HepG2 (cell line): ENCODE data around the gene ITIH3. TPM values are rescaled to one million over a fixed set of nuclear protein-coding genes. Genes with fewer than 3 reads are reported as not detected.

Experiments
- AKAP8 ChIP-seq: sonication (generic); formaldehyde crosslinking; IDR thresholded peaks from 2 replicates; pipeline ENCODE4 v1.5.1; 2020; ENCODE audit warnings: mild to moderate bottlenecking, missing genetic modification reagents
- CEBPG ChIP-seq: IDR thresholded peaks from 2 replicates; pipeline ENCODE4 v1.6.1; 2016
- DRAP1 ChIP-seq: IDR thresholded peaks from 2 replicates; pipeline ENCODE4 v1.6.1; 2016; ENCODE audit warnings: missing genetic modification reagents, missing compliant biosample characterization
- FOSL2 ChIP-seq: sonication (generic); formaldehyde crosslinking; IDR thresholded peaks from 2 replicates; pipeline ENCODE4 v1.4.0; 2020; ENCODE audit warnings: missing genetic modification reagents
- NCOA2 ChIP-seq: sonication (generic); formaldehyde crosslinking; IDR thresholded peaks from 2 replicates; pipeline ENCODE4 v1.8.0; 2022; ENCODE audit warnings: inconsistent platforms
- RARG ChIP-seq: sonication (generic); formaldehyde crosslinking; IDR thresholded peaks from 2 replicates; pipeline ENCODE4 v1.4.0; 2020; ENCODE audit warnings: low read depth, mild to moderate bottlenecking, missing genetic modification reagents
- SP5 ChIP-seq: IDR thresholded peaks from 2 replicates; pipeline ENCODE4 v1.6.1; 2016; ENCODE audit warnings: low read depth, borderline replicate concordance
- TBL1XR1 ChIP-seq: fragments of 150-350 bp; IDR thresholded peaks from 2 replicates; pipeline ENCODE4 v1.6.1; 2014; ENCODE audit warnings: borderline replicate concordance, low read length; ENCODE audit not compliant: partially characterized antibody
- TSC22D2 ChIP-seq: sonication (generic); formaldehyde crosslinking; IDR thresholded peaks from 2 replicates; pipeline ENCODE4 v1.5.1; 2020; ENCODE audit warnings: missing genetic modification reagents, mild to moderate bottlenecking, borderline replicate concordance
- ZKSCAN8 ChIP-seq: IDR thresholded peaks from 2 replicates; pipeline ENCODE4 v1.6.1; 2016; ENCODE audit warnings: borderline replicate concordance, missing genetic modification reagents, missing compliant biosample characterization
- ZNF362 ChIP-seq: sonication (generic); formaldehyde crosslinking; IDR thresholded peaks from 2 replicates; pipeline ENCODE4 v1.4.0; 2020; ENCODE audit warnings: missing genetic modification reagents, mild to moderate bottlenecking, borderline replicate concordance
- ZNF839 ChIP-seq: sonication (generic); formaldehyde crosslinking; IDR thresholded peaks from 2 replicates; pipeline ENCODE4 v1.4.0; 2020; ENCODE audit warnings: missing genetic modification reagents, mild to moderate bottlenecking, borderline replicate concordance
- ZSCAN29 ChIP-seq: sonication (generic); formaldehyde crosslinking; conservative IDR thresholded peaks from 2 replicates; pipeline ENCODE4 v1.4.0; 2020; ENCODE audit warnings: mild to moderate bottlenecking, missing genetic modification reagents
- ZSCAN5A ChIP-seq: sonication (generic); formaldehyde crosslinking; IDR thresholded peaks from 2 replicates; pipeline ENCODE4 v1.8.0; 2022; ENCODE audit warnings: mild to moderate bottlenecking, missing genetic modification reagents, borderline replicate concordance
- polyA plus RNA-seq, 8 experiments: library from polyadenylated mRNA; depleted of rRNA in 3 of 8; stranded (reverse) in 7 of 8; unstranded in 1 of 8; fragments of >200 nt; fragmentation: Illumina TruSeq in 4 of 8; extraction: Trizol in 4 of 8; gene quantifications; 2 replicates each; pipeline versions ENCODE4 v1.2.1 to v1.2.3, GENCODE V29; 2011 to 2016; ENCODE audit warnings: low read depth in 4 of 8, missing spikeins in 1 of 8, mixed read lengths in 1 of 8; ENCODE audit not compliant: insufficient read depth in 1 of 8
- total RNA-seq, 5 experiments: library from RNA; depleted of rRNA; stranded (reverse); fragments of >200 nt; fragmentation: Illumina TruSeq; extraction: Trizol; gene quantifications; 2 replicates each; pipeline ENCODE4 v1.2.3, GENCODE V29; 2016; ENCODE audit warnings: low read depth in 1 of 5
- TF ChIP-seq, protein P1 (sequence below), 2 experiments: IDR thresholded peaks; 2 replicates each; pipeline ENCODE4 v1.6.1; 2011 to 2012; ENCODE audit warnings: low read length in 2 of 2, borderline replicate concordance in 1 of 2, low read depth in 1 of 2, mild to moderate bottlenecking in 1 of 2, moderate library complexity in 1 of 2
- TF ChIP-seq, protein P2 (sequence below): IDR thresholded peaks from 2 replicates; pipeline ENCODE4 v1.6.1; 2016
- TF ChIP-seq, protein P3 (sequence below): sonication (generic); formaldehyde crosslinking; conservative IDR thresholded peaks from 2 replicates; pipeline ENCODE4 v1.8.0; 2022; ENCODE audit warnings: mild to moderate bottlenecking, moderate library complexity, missing genetic modification reagents
- TF ChIP-seq, protein P4 (sequence below): sonication (generic); formaldehyde crosslinking; IDR thresholded peaks from 2 replicates; pipeline ENCODE4 v1.4.0; 2020; ENCODE audit warnings: missing genetic modification reagents

ITIH3 gene
- total and polyA plus RNA-seq, 2 of the 13 experiments (the other 11 are each of a cell fraction or from before 2014, with no cell fraction given), result 105 to 632 TPM

GRCh38 chr3:52795298-52795900, 803 bp downstream of the ITIH3 start (continued):
- TF ChIP-seq, protein P1, sequence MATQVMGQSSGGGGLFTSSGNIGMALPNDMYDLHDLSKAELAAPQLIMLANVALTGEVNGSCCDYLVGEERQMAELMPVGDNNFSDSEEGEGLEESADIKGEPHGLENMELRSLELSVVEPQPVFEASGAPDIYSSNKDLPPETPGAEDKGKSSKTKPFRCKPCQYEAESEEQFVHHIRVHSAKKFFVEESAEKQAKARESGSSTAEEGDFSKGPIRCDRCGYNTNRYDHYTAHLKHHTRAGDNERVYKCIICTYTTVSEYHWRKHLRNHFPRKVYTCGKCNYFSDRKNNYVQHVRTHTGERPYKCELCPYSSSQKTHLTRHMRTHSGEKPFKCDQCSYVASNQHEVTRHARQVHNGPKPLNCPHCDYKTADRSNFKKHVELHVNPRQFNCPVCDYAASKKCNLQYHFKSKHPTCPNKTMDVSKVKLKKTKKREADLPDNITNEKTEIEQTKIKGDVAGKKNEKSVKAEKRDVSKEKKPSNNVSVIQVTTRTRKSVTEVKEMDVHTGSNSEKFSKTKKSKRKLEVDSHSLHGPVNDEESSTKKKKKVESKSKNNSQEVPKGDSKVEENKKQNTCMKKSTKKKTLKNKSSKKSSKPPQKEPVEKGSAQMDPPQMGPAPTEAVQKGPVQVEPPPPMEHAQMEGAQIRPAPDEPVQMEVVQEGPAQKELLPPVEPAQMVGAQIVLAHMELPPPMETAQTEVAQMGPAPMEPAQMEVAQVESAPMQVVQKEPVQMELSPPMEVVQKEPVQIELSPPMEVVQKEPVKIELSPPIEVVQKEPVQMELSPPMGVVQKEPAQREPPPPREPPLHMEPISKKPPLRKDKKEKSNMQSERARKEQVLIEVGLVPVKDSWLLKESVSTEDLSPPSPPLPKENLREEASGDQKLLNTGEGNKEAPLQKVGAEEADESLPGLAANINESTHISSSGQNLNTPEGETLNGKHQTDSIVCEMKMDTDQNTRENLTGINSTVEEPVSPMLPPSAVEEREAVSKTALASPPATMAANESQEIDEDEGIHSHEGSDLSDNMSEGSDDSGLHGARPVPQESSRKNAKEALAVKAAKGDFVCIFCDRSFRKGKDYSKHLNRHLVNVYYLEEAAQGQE (IDR thresholded peaks at IDR 0.05; ENCODE audit: borderline replicate concordance in 1 of 2, low read depth in 1 of 2, low read length in 2 of 2), result peak in 1 of 2 experiments; percentile 52; a peak in 1 of 4 replicates
- peak; percentile 80; the same call in 1 of the 2 replicates for TF ChIP-seq TSC22D2 (CRISPR knock-in tag)
- peak; percentile 43 for TF ChIP-seq FOSL2 (CRISPR knock-in tag)
- peak; percentile 92 for TF ChIP-seq SP5 (CRISPR knock-in tag)
- TF ChIP-seq ZKSCAN8 (CRISPR knock-in tag), result peak; percentile 60; the same call in 1 of the 2 replicates
- TF ChIP-seq, protein P2, sequence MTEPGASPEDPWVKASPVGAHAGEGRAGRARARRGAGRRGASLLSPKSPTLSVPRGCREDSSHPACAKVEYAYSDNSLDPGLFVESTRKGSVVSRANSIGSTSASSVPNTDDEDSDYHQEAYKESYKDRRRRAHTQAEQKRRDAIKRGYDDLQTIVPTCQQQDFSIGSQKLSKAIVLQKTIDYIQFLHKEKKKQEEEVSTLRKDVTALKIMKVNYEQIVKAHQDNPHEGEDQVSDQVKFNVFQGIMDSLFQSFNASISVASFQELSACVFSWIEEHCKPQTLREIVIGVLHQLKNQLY, result peak; percentile 76
- TF ChIP-seq, protein P3, sequence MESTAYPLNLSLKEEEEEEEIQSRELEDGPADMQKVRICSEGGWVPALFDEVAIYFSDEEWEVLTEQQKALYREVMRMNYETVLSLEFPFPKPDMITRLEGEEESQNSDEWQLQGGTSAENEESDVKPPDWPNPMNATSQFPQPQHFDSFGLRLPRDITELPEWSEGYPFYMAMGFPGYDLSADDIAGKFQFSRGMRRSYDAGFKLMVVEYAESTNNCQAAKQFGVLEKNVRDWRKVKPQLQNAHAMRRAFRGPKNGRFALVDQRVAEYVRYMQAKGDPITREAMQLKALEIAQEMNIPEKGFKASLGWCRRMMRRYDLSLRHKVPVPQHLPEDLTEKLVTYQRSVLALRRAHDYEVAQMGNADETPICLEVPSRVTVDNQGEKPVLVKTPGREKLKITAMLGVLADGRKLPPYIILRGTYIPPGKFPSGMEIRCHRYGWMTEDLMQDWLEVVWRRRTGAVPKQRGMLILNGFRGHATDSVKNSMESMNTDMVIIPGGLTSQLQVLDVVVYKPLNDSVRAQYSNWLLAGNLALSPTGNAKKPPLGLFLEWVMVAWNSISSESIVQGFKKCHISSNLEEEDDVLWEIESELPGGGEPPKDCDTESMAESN (CRISPR knock-in tag), result peak; percentile 57
- TF ChIP-seq, protein P4, sequence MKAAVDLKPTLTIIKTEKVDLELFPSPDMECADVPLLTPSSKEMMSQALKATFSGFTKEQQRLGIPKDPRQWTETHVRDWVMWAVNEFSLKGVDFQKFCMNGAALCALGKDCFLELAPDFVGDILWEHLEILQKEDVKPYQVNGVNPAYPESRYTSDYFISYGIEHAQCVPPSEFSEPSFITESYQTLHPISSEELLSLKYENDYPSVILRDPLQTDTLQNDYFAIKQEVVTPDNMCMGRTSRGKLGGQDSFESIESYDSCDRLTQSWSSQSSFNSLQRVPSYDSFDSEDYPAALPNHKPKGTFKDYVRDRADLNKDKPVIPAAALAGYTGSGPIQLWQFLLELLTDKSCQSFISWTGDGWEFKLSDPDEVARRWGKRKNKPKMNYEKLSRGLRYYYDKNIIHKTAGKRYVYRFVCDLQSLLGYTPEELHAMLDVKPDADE (CRISPR knock-in tag), result no peak
- no peak for TF ChIP-seq ZSCAN5A
- peak; percentile 18; the same call in 1 of the 2 replicates for TF ChIP-seq CEBPG
- TF ChIP-seq ZNF362 (CRISPR knock-in tag), result peak; percentile 97
- TF ChIP-seq AKAP8 (CRISPR knock-in tag), result no peak
- TF ChIP-seq ZSCAN29 (CRISPR knock-in tag), result 0 out of 2 replicates have a peak, but pooled peaks have one; percentile 5
- peak; percentile 91 for TF ChIP-seq NCOA2
- TF ChIP-seq DRAP1 (CRISPR knock-in tag), result peak; percentile 43; the same call in 1 of the 2 replicates
- TF ChIP-seq TBL1XR1, result peak; percentile 92
- 0 out of 2 replicates have a peak, but pooled peaks have one; percentile 35 for TF ChIP-seq RARG
- TF ChIP-seq ZNF839 (CRISPR knock-in tag), result no peak
